HG03565 (cell line): ENCODE data around the gene PTPRM.

Experiments
- ATAC-seq: cut with Tn5 transposase; IDR thresholded peaks from one replicate; pipeline ENCODE4 v1.9.1; 2021; ENCODE audit warnings: mild to moderate bottlenecking, moderate library complexity; ENCODE audit not compliant: unreplicated experiment

Gene PTPRM

GRCh38 chr18:7663366-7664312 lies 96.5 kb downstream of the PTPRM start:
- no peak for ATAC-seq

GRCh38 chr18:7666195-7666776 lies 99.2 kb downstream of the PTPRM start:
- no peak for ATAC-seq

- no peak for ATAC-seq
Observed at GRCh38 chr18:7668392-7668791, 101.3 kb downstream of the PTPRM start.

GRCh38 chr18:7669361-7669760 lies 102.2 kb downstream of the PTPRM start:
- no peak for ATAC-seq

GRCh38 chr18:7671105-7671504 lies 104.0 kb downstream of the PTPRM start:
- no peak for ATAC-seq

- no peak for ATAC-seq
Observed at GRCh38 chr18:7676253-7676873, 109.2 kb downstream of the PTPRM start.

GRCh38 chr18:7677001-7677400 lies 109.9 kb downstream of the PTPRM start:
- ATAC-seq: no peak

GRCh38 chr18:7677424-7677823 lies 110.3 kb downstream of the PTPRM start:
- no peak for ATAC-seq

- no peak for ATAC-seq
Observed at GRCh38 chr18:7678389-7678788, 111.3 kb downstream of the PTPRM start.

GRCh38 chr18:7678801-7679200 lies 111.7 kb downstream of the PTPRM start:
- ATAC-seq: no peak

GRCh38 chr18:7681298-7681697 lies 114.2 kb downstream of the PTPRM start:
- ATAC-seq: no peak

GRCh38 chr18:7682321-7682720 lies 115.2 kb downstream of the PTPRM start:
- ATAC-seq: no peak

- ATAC-seq: no peak
Observed at GRCh38 chr18:7683753-7684152, 116.6 kb downstream of the PTPRM start.

GRCh38 chr18:7684357-7684756 lies 117.2 kb downstream of the PTPRM start:
- no peak for ATAC-seq

GRCh38 chr18:7684966-7685365 lies 117.8 kb downstream of the PTPRM start:
- ATAC-seq: no peak

GRCh38 chr18:7686278-7686677 lies 119.2 kb downstream of the PTPRM start:
- no peak for ATAC-seq

GRCh38 chr18:7688580-7688979 lies 121.5 kb downstream of the PTPRM start:
- no peak for ATAC-seq

- no peak for ATAC-seq
Observed at GRCh38 chr18:7691206-7691605, 124.1 kb downstream of the PTPRM start.

- ATAC-seq: no peak
Observed at GRCh38 chr18:7696780-7697179, 129.7 kb downstream of the PTPRM start.

GRCh38 chr18:7697306-7697705 lies 130.2 kb downstream of the PTPRM start:
- no peak for ATAC-seq

- no peak for ATAC-seq
Observed at GRCh38 chr18:7711495-7711894, 144.4 kb downstream of the PTPRM start.

GRCh38 chr18:7720395-7720794 lies 153.3 kb downstream of the PTPRM start:
- ATAC-seq: no peak
